Smooth muscle cell (in vitro differentiated cells): Measurements from ENCODE around the gene CYB561D2. TPM values are rescaled to one million over a fixed set of nuclear protein-coding genes. Genes with fewer than 3 reads are reported as not detected.

Experiments used
- DNase-seq: peaks from one replicate; lab custom pipeline; 2025; ENCODE audit not compliant: unreplicated experiment; lab: John Stamatoyannopoulos, UW
- H2AFZ ChIP-seq: fragments of 200-600 bp; sonication (generic); 2 replicates; pipeline ENCODE4 v1.6.0; 2016; ENCODE audit warnings: antibody characterized with exemption, low read depth, mild to moderate bottlenecking
- H3F3A ChIP-seq: fragments of 200-600 bp; sonication (generic); 2 replicates; pipeline ENCODE4 v1.6.0; 2017; ENCODE audit warnings: antibody characterized with exemption, low read depth
- H3K27ac ChIP-seq: fragments of 200-600 bp; sonication (generic); 2 replicates; pipeline ENCODE4 v1.5.1; 2016; ENCODE audit warnings: low read depth, mild to moderate bottlenecking
- H3K27me3 ChIP-seq: fragments of 200-600 bp; sonication (generic); 2 replicates; pipeline ENCODE4 v1.6.1; 2016; ENCODE audit warnings: low read depth, mild to moderate bottlenecking
- H3K36me3 ChIP-seq: fragments of 200-600 bp; sonication (generic); 2 replicates; pipeline ENCODE4 v1.5.1; 2016; ENCODE audit warnings: low read depth
- H3K4me1 ChIP-seq: fragments of 200-600 bp; sonication (generic); 2 replicates; pipeline ENCODE4 v1.5.1; 2016; ENCODE audit warnings: low read depth
- H3K4me2 ChIP-seq: fragments of 200-600 bp; sonication (generic); 2 replicates; pipeline ENCODE4 v1.6.0; 2016; ENCODE audit warnings: mild to moderate bottlenecking
- H3K4me3 ChIP-seq: fragments of 200-600 bp; sonication (generic); 2 replicates; pipeline ENCODE4 v1.5.1; 2016; ENCODE audit warnings: mild to moderate bottlenecking
- H3K79me2 ChIP-seq: fragments of 200-600 bp; sonication (generic); 2 replicates; pipeline ENCODE4 v1.6.0; 2016; ENCODE audit warnings: low read depth, mild to moderate bottlenecking
- H3K9ac ChIP-seq: fragments of 200-600 bp; sonication (generic); 2 replicates; pipeline ENCODE4 v1.6.0; 2016; ENCODE audit warnings: low read depth
- H3K9me3 ChIP-seq: fragments of 200-600 bp; sonication (generic); replicated peaks from 2 replicates; pipeline ENCODE4 v1.5.1; 2016; ENCODE audit warnings: low read depth
- H4K20me1 ChIP-seq: fragments of 200-600 bp; sonication (generic); 2 replicates; pipeline ENCODE4 v1.6.0; 2016; ENCODE audit warnings: low read depth
- CTCF ChIP-seq: fragments of 200-600 bp; sonication (generic); IDR thresholded peaks from 2 replicates; pipeline ENCODE4 v1.5.1; 2017; ENCODE audit warnings: borderline replicate concordance, mild to moderate bottlenecking, antibody characterized with exemption; ENCODE audit not compliant: insufficient read depth, poor library complexity, severe bottlenecking
- WGBS: methylation state at CpG from one replicate; pipeline ENCODE4 v1.1.7; 2016; ENCODE audit warnings: low lambda C conversion rate; 5-methylcytosine and 5-hydroxymethylcytosine counted together
- polyA plus RNA-seq: library from polyadenylated mRNA; unstranded; fragments of >200 nt; fragmentation: Nextera tagmentation; extraction: Ambion mirVana; gene quantifications from 2 replicates; pipeline ENCODE4 v1.2.1, GENCODE V29; 2016
- total RNA-seq: library from RNA; depleted of rRNA; stranded (reverse); fragments of >200 nt; gene quantifications from 2 replicates; pipeline ENCODE4 v1.2.3, GENCODE V29; 2014

The CYB561D2 gene
- total and polyA plus RNA-seq, 2 experiments from 2014 or later: 21.6 to 22.6 TPM

- Histone ChIP-seq H3K4me1 (peaks cover 16% of the 10 kb centered on the region), H3K27ac (no peak overlapping the region), H3K9me3 (no peaks in the 10 kb centered on the region), H3K27me3 (no peaks in the 10 kb centered on the region), H3K4me3 (peak overlapping the region; percentile 84), H3F3A (peaks cover 17% of the 10 kb centered on the region), H3K79me2 (peaks cover 31% of the 10 kb centered on the region), H4K20me1 (peaks cover 7% of the 10 kb centered on the region), H2AFZ (no peak overlapping the region), H3K36me3 (no peaks in the 10 kb centered on the region), H3K4me2 (peak overlapping the region; percentile 94), H3K9ac (peak overlapping the region; percentile 86)
- 90% methylated on average over 4 of the region's 4 CpGs for WGBS
- no peak for TF ChIP-seq CTCF
- no peak for DNase-seq
Observed at GRCh38 chr3:50327129-50327528, 23.5 kb upstream of the CYB561D2 start.

- no peak for TF ChIP-seq CTCF
- Histone ChIP-seq H2AFZ (peak within 1 kb of the TSS; percentile 64), H3K27me3 (no peaks in the 10 kb centered on the region), H3K4me3 (peak within 1 kb of the TSS; percentile 84), H3K9me3 (no peaks in the 10 kb centered on the region), H4K20me1 (peaks cover 17% of the 10 kb centered on the region), H3K4me2 (peak within 1 kb of the TSS; percentile 94), H3K79me2 (peaks cover 41% of the 10 kb centered on the region), H3K9ac (peak within 1 kb of the TSS; percentile 86), H3K4me1 (peaks cover 9% of the 10 kb centered on the region), H3K36me3 (no peaks in the 10 kb centered on the region), H3F3A (peaks cover 15% of the 10 kb centered on the region), H3K27ac (peak within 1 kb of the TSS; percentile 69)
- peak; percentile 72 for DNase-seq
- 6% methylated on average over 55 of the region's 55 CpGs for WGBS
Observed at GRCh38 chr3:50327943-50328691, 22.5 kb upstream of the CYB561D2 start, which contains the start of gene TUSC2. Gene TUSC2 (minus strand): TSS chr3:50328223. CDS start chr3:50328099, 124 bp downstream.

- Histone ChIP-seq H3K27ac (no peak overlapping the region), H3K4me3 (no peak overlapping the region), H2AFZ (no peak overlapping the region), H3K9me3 (no peaks in the 10 kb centered on the region), H3F3A (peaks cover 16% of the 10 kb centered on the region), H3K4me1 (peaks cover 24% of the 10 kb centered on the region), H3K4me2 (no peak overlapping the region), H3K36me3 (no peaks in the 10 kb centered on the region), H4K20me1 (peaks cover 39% of the 10 kb centered on the region), H3K27me3 (no peaks in the 10 kb centered on the region), H3K9ac (no peak overlapping the region), H3K79me2 (peaks cover 63% of the 10 kb centered on the region)
- 98% methylated on average over 10 of the region's 10 CpGs for WGBS
- no peak for DNase-seq
- no peak for TF ChIP-seq CTCF
Observed at GRCh38 chr3:50330330-50330729, 20.3 kb upstream of the CYB561D2 start.

- H3K4me1 ChIP-seq: peaks cover 34% of the 10 kb centered on the region
- TF ChIP-seq CTCF: no peak
- H3K27ac ChIP-seq: no peak overlapping the region
- no peak for DNase-seq
- no peaks in the 10 kb centered on the region for H3K36me3 ChIP-seq
- H3K9ac ChIP-seq: no peak overlapping the region
- H3K4me2 ChIP-seq: no peak overlapping the region
- H3K79me2 ChIP-seq: peaks cover 72% of the 10 kb centered on the region
- peaks cover 48% of the 10 kb centered on the region for H4K20me1 ChIP-seq
- no peaks in the 10 kb centered on the region for H3K9me3 ChIP-seq
- H3F3A ChIP-seq: peaks cover 16% of the 10 kb centered on the region
- H3K4me3 ChIP-seq: no peak overlapping the region
- WGBS: 97% methylated on average over 19 of the region's 19 CpGs
- H2AFZ ChIP-seq: no peak overlapping the region
- no peaks in the 10 kb centered on the region for H3K27me3 ChIP-seq
Observed at GRCh38 chr3:50331364-50331907, 19.2 kb upstream of the CYB561D2 start.
